GM19351 (cell line): ENCODE measurements around the gene DUSP8.
"Not testable (repeated sequence)": the region's sequence is repeated elsewhere in the genome, so short reads cannot be mapped to it uniquely, and the experiment has no call there.

ENCODE experiments used
- ATAC-seq: cut with Tn5 transposase; IDR thresholded peaks from one replicate; pipeline ENCODE4 v1.9.1; 2021; ENCODE audit warnings: mild to moderate bottlenecking, moderate library complexity; ENCODE audit not compliant: unreplicated experiment

DUSP8 gene

DNA sequence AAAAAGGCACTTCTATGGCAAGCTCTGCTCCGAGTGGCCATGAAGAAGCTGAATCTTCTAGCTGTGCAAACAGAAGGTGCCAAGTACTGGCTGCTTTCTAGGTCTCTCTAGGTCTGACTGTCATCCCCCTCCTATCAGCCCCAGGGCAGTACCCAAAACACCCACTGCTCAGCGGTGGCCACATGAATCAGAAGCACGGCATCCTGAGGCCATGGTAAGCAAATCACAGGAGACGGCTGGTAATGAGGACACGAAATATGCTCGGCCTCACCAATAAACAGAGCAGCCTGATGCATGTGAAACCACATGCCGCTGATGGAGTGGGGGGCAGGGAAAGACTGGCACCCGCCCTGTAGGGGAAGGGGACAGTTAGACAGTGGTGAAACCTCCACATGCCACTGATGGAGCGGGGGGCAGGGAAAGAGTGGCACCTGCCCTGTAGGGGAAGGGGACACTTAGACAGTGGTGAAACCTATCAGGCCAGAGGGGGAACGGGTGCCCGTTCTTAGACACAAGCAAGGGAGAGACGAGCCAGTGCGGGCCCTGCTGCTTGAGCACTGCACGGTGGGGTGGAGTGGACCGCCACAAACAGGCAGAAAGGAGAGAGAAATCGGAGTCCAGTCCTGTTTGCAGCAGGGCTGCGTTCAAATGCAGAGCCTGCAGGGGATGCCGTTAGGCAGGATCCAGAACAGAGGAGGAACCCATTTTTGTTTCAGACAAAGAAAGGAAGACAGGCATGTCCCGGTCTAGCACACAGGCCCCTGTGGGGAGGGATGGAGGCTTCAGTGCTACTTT lies 55.6 kb downstream of the DUSP8 start:
- ATAC-seq, result no peak

DNA sequence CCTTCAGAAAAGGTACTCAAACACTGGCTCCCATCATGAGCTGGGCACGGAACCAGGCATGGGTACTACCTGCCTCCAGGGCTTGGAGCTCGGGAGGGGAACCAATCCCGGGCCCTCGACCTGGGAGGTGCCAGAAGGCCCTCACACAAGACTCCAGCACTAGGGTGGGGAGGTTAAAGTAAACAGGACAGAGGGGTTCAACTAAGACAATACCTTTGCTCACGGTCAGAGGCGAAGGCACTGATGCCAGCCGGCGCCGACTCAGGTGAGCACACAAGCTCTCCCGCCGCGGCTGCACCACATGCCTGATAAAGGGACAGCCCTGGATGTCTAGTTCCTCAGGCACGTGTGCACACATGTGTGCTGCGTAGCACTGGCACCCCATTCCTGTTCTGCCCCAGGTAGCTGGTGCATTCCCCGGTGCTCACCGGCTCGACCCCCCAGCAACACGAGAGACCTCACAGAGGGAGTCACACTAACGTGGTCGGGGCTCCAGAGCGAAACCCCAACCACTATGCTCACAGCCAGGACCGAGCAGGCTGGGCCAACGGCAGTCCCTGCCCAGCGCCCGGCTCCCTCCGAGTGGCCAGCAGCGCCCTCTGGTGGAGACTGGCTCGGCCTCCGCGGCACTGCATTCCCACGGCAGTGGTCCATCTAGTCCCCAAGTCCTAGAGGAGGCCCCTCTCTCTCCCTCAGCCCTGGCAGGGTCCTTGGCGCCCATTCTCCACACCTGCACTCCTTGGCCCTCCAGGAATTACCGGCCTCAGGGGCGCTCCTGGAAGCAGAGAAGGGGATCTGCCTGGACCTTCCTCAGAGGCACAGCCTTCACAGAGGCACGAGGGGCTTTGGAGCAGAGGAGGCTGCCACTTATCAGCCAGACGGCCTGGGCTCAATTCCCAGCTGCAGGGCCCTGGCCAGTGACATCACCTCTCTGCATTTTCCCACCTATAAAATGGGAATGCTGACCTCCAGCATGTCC lies 56.7 kb downstream of the DUSP8 start:
- ATAC-seq, result peak; percentile 47

DNA sequence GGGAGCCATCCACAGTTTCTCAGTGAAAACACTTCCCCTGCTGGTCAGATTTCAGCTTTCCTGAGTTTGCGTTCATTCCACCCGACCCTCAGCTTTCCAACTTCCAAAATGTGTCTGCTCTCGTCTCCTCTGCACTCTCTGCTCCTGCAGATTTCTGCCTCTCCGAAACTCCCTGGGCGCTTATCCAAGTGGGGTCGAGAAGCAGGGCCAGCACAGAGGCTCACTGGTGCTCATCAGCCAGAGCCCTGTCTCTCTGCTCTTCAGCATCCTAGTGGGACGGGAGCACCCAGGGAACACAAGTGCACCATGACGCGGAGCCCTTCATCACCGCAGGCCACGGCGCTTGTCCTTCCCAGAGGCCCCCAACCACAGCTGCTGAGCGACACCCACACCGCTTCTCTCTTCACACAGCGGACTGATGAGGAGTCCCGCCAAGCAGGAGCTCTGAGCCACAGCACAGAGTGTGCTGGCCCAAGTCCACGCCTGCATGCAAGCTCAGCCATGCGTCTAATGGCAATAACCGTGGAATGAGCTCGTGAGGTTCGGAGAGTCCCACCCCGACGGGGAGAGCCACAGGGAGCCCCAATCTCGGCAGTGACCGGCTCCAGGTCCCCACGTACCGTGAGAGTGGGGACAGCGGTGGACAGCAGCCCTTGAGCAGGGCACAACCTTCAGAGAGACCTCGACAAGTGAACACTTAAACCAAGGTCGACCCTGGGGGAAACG lies 57.6 kb downstream of the DUSP8 start:
- ATAC-seq, result no peak

DNA sequence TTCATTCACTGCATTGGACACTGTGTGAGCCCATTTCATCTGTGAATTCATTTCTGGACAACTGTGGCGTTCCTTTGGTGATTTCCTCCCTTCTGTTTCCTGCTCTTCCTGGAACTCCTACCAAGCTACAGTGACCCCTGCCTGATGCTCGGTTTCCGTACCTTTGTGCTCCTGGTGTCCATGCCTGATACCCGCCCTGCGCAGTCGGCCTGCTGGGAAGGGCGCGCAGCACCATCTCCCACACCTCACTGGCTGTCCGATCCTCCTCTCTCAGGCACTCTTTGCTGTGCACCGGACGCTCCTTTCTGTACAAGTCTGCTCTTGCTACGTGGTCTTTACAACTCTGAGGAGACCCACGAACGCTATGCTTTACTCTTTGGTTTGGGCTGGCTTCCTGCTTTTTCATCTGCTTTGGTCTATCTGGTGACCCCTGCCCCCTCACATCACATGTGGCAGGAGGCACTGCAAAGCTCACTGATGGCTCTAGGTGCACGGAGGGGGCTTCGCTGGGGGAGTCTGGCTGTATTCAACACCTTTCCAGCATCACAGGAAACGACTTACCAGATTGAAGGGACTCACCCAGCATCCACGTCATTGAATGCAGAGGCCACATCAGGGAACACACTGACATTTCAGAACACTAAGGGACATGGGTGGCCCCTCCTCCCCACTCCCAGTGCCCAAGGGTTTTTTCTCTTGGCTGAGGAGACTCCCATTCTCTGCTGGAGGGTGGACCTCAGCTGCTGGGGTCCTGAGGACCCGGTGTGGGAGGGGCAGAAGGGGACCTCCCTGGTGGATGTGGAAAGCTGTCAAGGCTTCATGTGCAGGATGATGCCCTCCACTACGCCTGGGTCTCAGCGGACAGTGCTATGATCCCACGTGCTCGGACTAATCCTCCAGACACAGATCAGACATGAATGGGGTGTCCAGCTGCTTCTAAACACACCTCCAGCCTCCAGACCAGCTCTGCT lies 58.5 kb downstream of the DUSP8 start:
- ATAC-seq, result no peak

DNA sequence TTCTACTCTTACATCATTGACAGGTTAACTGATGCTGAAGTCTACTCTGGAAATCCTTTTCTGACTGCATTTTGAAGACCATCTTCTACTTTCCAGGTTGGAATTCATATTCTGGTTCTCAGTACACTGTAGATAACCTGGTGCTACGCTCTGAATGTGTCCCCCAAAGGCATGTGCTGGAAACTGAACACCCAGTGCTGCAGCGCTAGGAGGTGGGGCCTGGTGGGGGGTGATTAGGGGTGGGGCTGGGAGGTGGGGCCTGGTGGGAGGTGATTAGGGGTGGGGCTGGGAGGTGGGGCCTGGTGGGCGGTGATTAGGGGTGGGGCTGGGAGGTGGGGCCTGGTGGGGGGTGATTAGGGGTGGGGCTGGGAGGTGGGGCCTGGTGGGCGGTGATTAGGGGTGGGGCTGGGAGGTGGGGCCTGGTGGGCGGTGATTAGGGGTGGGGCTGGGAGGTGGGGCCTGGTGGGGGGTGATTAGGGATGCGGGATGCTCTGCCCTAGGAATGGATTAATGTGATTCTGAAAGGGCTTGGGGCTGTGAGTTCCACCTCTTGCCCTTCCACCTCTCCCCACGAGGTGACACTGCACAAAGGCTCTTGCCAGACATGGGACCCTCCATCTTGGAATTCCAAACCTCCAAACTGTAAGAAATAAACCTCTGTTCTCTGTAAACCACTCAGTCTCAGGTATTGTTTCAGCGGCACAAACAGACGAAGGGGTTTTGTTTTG lies 59.4 kb downstream of the DUSP8 start:
- ATAC-seq, result not testable (repeated sequence)

DNA sequence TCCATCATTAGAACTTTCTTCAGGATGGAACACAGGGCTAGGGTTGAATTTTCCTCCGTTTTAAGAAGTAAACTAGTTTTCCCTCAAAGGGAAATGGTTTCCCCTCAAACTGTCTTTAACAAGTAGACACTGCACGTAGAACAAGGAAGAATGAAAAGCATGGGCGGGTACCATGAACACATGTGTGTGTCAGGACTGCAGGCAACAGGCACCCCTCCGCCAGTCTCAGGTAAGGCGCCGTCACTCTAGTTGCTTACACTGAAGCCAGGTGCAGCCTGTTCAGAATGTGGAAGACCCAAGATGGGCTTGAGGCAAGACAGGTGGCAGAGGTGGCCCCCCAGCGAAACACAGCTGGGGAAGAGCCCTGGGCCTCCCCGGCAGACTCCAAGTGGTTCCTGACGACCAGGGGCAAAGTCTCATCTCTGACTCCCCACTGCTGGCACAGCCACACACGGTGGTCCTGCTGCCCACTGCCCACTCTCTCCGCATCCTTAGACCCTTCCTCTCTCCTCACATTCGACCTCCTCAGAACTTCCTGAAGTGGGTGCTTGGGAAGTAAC lies 60.1 kb downstream of the DUSP8 start:
- no peak for ATAC-seq

DNA sequence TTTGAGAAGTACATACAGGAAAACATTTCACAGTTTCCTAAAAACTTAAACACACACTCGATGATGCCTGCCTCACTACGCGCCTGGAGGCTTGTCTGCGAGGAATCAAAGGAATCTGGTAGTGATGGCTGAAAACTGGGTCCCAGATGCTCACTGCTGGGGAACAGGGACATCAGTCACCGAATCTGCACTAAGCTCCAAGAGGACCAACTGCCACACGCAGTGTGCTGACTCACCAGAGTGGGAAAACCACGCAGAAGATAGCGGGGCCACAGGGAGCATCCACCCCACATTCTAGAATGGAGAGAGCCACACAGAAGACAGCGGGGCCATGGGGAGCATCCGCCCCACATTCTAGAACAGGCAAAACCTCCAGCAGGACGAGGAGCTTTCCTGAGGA lies 61.1 kb downstream of the DUSP8 start:
- no peak for ATAC-seq

DNA sequence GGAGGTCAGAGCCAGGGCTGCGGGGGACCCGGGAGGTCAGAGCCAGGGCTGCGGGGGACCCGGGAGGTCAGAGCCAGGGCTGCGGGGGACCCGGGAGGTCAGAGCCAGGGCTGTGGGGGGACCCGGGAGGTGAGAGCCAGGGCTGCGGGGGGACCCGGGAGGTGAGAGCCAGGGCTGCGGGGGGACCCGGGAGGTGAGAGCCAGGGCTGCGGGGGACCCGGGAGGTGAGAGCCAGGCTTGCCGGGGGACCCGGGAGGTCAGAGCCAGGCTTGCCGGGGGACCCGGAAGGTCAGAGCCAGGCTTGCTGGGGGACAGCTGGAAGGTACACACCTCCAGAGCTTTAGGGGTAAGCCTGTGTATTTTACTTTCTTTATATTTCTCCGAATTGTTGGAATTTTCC lies 61.7 kb downstream of the DUSP8 start:
- ATAC-seq, result not testable (repeated sequence)

DNA sequence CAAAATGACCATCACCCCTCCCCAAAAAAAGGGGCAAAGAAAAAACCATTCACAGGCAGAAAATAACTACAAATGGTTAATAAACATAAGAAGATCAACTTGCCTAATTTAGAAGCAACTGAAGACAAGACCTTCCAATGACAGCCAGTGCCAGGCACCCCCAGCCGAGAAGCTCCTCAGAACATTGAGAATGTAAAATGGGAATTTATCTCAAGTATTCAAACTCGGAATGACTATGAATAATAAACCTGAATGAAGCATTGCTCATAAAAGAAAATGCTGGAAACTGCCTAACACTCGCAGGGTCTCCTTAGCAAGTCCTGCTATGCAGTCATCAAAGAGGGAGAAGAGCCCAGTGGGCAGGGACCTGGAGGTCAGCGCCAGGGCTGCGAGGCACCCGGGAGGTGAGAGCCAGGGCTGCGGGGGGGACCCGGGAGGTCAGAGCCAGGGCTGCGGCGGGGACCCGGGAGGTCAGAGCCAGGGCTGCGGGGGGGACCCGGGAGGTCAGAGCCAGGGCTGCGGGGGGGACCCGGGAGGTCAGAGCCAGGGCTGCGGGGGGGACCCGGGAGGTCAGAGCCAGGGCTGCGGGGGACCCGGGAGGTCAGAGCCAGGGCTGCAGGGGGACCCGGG lies 62.3 kb downstream of the DUSP8 start:
- no peak for ATAC-seq

DNA sequence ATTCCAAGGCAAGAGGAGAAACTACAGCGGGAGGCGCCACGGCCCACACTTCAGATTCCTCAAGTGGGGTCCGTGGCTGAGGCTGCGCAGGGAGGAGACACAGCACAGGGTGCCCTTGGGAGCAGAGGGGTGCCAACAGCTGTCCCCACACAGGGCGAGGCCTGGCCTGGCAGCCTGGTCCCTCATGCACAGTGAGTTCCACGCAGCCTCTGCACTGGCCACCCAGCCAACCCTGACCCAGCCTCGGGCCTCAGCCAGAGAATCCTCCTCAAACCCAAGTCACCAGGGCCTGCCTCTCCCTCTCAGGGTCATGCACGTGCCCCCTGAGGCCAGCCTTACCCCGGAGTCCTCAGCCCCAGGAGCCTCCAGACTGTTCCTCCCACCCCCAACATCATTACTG lies 63.1 kb downstream of the DUSP8 start:
- no peak for ATAC-seq

DNA sequence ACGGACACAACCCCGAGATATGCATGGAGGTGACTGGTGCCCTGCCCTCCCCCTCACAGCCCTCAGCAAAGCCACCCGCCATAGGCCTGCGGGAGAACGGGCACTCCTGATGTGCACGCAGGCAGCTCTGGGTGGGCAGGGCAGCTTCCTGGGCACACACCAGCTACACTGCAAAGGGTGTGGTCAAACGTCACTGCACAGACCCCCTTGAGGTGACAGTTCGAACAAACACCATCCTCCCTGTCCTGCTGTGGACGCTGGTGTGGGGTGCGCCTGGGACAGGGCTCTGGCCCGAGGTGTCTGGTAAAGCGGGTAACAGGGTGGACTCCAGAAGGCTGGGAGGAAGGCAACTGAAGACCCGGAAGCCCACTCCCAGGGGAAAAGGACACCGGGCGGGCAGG lies 63.6 kb downstream of the DUSP8 start:
- ATAC-seq, result no peak

DNA sequence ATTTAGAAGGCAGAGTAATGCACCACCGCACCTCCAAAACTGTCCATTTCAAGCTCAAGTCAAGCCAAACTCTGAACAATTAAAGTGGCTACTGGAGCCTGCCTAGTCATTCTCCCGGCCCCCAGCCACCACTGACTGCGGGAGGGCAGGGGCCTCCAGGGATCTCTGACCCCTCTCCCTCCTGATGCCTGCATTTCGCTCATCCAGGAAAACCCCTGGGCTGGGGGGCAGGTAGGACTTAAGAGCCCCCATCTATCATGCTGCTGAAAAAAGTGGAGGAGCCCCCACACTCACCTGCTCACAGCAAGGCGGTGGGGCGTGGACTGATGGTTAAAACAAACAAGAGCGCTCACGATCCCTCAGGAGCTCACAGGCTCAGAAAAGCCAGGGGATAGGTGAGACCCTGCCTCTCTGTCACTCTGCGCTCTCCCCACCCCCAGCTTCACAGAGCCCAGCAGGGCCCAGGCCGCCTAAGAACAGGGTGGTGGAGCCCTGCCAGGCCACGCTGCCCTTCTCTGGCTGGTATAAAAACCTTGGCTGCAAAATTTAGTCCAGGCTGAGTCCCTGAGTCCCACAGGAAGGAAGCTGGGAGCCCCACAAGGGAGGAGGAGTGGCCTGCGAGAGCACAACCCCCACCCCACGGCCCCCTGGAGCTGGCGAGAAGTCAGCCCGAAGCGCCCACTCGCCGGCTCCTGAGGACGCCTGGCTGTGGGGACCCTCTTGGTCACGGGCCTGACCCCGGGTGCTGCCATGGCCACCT lies 64.5 kb downstream of the DUSP8 start:
- ATAC-seq, result no peak

DNA sequence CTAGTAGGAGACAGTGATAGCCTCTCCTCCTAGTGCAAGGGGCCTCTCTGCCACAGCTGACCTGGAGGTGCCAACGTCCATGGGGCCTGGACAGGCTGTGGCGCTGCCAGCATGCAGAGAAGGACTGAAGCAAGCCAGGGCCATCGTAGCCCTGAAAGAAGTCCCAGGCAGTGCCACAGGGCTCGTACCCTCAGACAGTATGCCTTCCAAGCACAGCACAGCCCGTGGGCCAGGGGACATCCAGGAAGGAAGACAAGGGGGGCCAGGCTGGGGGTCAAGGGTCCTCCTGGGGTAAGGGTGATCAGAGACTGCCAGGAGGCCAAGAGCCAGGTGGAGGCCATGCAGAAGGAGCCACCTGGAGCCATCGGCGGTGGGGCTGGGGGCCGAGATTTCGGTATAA lies 65.1 kb downstream of the DUSP8 start:
- ATAC-seq, result no peak

DNA sequence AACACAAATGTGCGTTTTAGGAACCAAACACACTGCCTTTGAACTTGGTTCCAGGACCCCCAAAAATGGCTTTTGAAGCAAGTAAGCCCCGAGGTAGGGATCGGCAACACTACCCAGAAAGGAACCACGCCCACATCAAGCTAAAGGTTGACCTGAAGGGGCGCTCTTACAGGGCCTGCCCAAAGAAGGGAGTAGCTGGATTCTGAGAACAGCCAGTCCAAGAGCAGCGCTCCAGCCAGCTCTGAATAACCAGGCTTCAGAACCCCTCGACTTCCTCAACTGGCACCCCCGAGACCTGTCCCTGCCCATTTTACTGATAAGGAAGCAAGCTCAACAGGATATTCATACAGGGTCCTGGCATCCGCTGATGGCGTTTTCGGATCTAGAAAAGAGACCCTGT lies 66.6 kb downstream of the DUSP8 start:
- ATAC-seq, result no peak

DNA sequence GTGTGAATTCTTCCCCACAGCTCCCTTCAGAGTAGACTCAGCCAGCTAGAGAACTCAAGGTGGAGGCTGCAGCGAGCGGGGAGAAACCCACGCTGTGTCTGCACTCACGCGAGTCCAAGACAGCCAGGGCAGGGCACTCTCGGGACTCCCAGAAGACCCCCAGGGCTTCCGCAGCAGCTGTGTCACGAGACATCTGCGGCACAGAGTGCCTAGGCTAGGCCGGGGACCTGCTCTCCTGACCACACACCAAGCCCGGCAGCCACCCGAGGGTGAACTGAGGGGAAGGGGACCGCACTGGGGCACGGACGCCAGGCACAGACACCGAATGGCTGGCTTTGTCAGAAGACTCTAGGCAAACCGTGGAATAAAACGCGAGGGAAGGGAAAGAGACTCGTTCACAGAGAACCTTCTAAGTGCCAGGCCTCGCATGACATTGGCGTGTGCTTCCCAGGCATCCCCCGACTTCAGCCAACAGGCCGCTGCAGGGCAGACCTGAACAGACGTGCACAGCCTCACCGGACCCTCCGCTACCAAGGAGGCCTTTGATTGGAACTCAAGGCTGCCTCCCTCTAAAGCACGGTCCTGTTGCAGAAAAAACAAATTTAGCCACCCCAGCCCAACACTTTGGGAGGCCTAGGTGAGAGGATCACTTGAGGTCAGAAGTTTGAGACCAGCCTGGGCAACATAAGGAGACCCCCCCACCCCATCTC lies 67.3 kb downstream of the DUSP8 start:
- no peak for ATAC-seq

DNA sequence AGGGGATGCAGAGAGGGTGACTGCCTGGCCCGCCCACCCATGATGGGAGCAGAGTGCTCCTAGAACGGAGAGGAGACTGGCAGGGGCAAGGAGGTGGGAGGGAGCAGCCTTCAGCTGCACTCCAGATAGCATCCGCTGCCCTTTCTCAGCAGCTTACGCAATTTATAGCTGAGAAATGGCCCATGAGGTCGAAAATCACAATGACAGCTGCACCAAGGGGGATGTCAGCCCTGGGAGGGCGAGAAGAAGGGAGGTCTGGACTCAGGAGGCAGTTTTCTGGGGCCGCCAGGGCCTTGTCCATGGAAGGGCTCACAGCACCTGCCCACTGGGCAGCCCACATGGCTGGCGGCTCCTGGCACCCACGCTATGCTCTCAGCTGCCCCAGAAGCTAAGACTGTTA lies 67.9 kb downstream of the DUSP8 start:
- no peak for ATAC-seq
